ENCODE data around the gene DGKA.

DGKA gene

GRCh38 chr12:55931780-55932550 lies 1.0 kb downstream of the DGKA start:
- no peak for TF ChIP-seq CTCF (IDR thresholded peaks at IDR 0.05; ENCODE audit: insufficient read depth, low read depth, low read length, missing control alignments)
- peak; percentile 67 for DNase-seq (ENCODE audit: low read depth)
- peak overlapping the region; percentile 92 for H3K4me3 ChIP-seq (ENCODE audit: low read length)

- DNase-seq (ENCODE audit: low read depth): peak; percentile 58
- no peak for TF ChIP-seq CTCF (IDR thresholded peaks at IDR 0.05; ENCODE audit: insufficient read depth, low read depth, low read length, missing control alignments)
- H3K4me3 ChIP-seq (ENCODE audit: low read length): peak overlapping the region; percentile 92
Observed at GRCh38 chr12:55932551-55932910, 1.6 kb downstream of the DGKA start.

- DNase-seq (ENCODE audit: low read depth): peak; percentile 99
- no peak for TF ChIP-seq CTCF (IDR thresholded peaks at IDR 0.05; ENCODE audit: insufficient read depth, low read depth, low read length, missing control alignments)
- peak overlapping the region; percentile 92 for H3K4me3 ChIP-seq (ENCODE audit: low read length)
Observed at GRCh38 chr12:55933169-55933798, 2.3 kb downstream of the DGKA start.

DNA sequence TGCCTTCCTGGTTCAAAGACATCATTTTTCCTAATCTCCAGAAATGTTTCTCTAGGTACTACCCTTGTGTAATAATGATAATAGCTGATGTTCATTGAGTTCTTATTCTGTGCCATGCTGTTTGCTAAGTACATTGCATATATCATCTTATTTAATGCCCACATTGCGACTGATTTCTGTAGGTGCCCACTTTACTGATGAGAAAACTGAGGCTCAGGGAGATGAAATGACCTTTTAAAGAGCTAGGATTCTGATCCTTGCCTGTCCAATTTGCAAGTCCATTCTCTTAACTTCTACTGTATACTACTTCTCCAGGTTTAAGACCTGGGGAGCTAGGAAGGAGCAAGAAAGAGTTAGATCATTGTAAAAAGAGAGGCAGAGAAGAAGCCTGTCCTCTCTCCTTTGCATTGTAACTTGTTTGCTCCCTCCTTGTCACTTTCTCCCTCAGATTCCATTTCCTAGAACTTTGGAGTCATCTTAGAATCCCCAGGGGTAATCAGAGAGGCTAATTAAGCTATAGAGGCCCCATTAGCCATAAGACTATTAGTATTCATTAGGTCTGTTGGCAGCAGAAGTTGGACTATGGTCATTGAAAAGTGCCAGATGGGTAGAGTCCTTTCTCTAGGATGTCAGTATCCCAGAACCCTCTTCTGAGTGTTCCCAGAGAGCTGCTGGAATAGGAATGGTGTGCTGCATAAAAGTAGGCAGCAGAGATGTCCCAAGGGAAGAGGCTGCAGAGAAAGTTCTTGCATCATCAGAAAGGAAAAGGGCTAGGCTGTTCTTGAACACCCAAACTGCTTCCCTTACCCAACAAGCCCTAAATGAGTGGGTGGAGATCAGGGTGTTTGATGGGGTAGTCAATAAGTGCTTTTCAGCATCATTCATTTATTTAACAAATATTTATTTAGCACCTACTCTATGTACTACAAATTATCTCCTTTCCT lies 3.1 kb downstream of the DGKA start:
- DNase-seq (ENCODE audit: low read depth): no peak
- H3K4me3 ChIP-seq (ENCODE audit: low read length): peak overlapping the region; percentile 92
- TF ChIP-seq CTCF (IDR thresholded peaks at IDR 0.05; ENCODE audit: insufficient read depth, low read depth, low read length, missing control alignments): no peak

GRCh38 chr12:55934773-55935172 lies 3.8 kb downstream of the DGKA start:
- TF ChIP-seq CTCF (IDR thresholded peaks at IDR 0.05; ENCODE audit: insufficient read depth, low read depth, low read length, missing control alignments): no peak
- H3K4me3 ChIP-seq (ENCODE audit: low read length): no peak overlapping the region
- DNase-seq (ENCODE audit: low read depth): no peak

- no peak overlapping the region for H3K4me3 ChIP-seq (ENCODE audit: low read length)
- no peak for TF ChIP-seq CTCF (IDR thresholded peaks at IDR 0.05; ENCODE audit: insufficient read depth, low read depth, low read length, missing control alignments)
- DNase-seq (ENCODE audit: low read depth): no peak
Observed at GRCh38 chr12:55935738-55936151, 4.8 kb downstream of the DGKA start.

All from epithelial cell of esophagus (primary cell).